Vagina (tissue), 2 donors: Measurements from ENCODE around the gene CFDP1.

Experiments
- POLR2A ChIP-seq, 2 donors: fragments of 450-650 bp; IDR thresholded peaks; one replicate each; pipeline ENCODE4 v1.6.1; 2017; ENCODE audit warnings: antibody characterized with exemption in 2 of 2, mild to moderate bottlenecking in 2 of 2, moderate library complexity in 2 of 2
- TF ChIP-seq, protein P1 (sequence below), 3 experiments: fragments of 450-650 bp in 2 of 3; fragments of 200-600 bp in 1 of 3; sonication (generic) in 1 of 3; IDR thresholded peaks; one replicate each; pipeline ENCODE4 v1.5.1; 2017 to 2019; ENCODE audit warnings: antibody characterized with exemption in 3 of 3, mild to moderate bottlenecking in 2 of 3, moderate library complexity in 2 of 3

DNA sequence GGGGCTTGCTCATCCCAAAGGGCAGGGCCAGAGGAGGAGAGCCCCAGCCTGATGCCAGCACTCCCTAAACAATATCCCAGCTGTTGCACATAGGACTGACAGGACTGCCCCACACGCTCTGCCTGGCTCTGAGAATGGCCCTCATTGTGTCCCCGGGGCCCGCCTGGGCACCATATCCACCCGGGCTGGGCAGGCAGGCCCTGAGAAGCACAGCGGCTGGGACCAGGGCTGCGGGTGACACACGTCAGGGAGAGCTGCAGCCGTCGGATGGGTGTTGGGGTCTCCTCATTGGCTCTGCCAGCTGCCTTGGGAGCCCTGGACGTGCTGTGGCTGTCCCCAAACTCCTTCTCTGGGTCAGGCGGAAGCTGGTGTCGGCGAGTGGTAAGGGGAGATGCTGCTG lies 186.1 kb downstream of the CFDP1 start:
- TF ChIP-seq, protein P1, sequence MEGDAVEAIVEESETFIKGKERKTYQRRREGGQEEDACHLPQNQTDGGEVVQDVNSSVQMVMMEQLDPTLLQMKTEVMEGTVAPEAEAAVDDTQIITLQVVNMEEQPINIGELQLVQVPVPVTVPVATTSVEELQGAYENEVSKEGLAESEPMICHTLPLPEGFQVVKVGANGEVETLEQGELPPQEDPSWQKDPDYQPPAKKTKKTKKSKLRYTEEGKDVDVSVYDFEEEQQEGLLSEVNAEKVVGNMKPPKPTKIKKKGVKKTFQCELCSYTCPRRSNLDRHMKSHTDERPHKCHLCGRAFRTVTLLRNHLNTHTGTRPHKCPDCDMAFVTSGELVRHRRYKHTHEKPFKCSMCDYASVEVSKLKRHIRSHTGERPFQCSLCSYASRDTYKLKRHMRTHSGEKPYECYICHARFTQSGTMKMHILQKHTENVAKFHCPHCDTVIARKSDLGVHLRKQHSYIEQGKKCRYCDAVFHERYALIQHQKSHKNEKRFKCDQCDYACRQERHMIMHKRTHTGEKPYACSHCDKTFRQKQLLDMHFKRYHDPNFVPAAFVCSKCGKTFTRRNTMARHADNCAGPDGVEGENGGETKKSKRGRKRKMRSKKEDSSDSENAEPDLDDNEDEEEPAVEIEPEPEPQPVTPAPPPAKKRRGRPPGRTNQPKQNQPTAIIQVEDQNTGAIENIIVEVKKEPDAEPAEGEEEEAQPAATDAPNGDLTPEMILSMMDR (IDR thresholded peaks at IDR 0.05) = no peak
- no peak for TF ChIP-seq POLR2A (IDR thresholded peaks at IDR 0.05)
